GM12878 (cell line): Measurements from ENCODE around the gene CCDC177. TPM values are rescaled to one million over a fixed set of nuclear protein-coding genes. Genes with fewer than 3 reads are reported as not detected.
A peak's percentile ranks its signal among the peaks of the same experiment; 100 is the strongest.

ENCODE experiments used
- ATAC-seq: fragments of 200-7000 bp; cut with Tn5 transposase; 3 replicates; pipeline ENCODE4 v1.9.1; 2020; ENCODE audit warnings: mild to moderate bottlenecking, moderate library complexity
- BruUV-seq: library from RNA; stranded (reverse); fragments of 400-500 nt; replicated peaks from 2 replicates; lab custom pipeline; 2021; lab: Mats Ljungman, UMichigan
- CTCF ChIA-PET: fragments of 300-600 bp; sonication (Branson Sonifier 250); formaldehyde crosslinking; extraction: SDS; loops from one replicate; lab custom pipeline; 2021; ENCODE audit warnings: inconsistent platforms; lab: Yijun Ruan, JAX
- POLR2A ChIA-PET: fragments of 350-600 bp; formaldehyde crosslinking; extraction: SDS; loops from one replicate; lab custom pipeline; 2021; ENCODE audit warnings: inconsistent platforms; lab: Charles Lee
- RAD21 ChIA-PET: fragments of 300-600 bp; sonication (Branson Sonifier 250); formaldehyde crosslinking; loops from one replicate; lab custom pipeline; 2023; ENCODE audit warnings: antibody characterized with exemption; ENCODE audit not compliant: unreplicated experiment; lab: Charles Lee
- SMC1A ChIA-PET: fragments of 300-600 bp; sonication (Branson Sonifier 250); formaldehyde crosslinking; loops from one replicate; lab custom pipeline; 2023; ENCODE audit not compliant: unreplicated experiment, uncharacterized antibody; lab: Charles Lee
- DNase-seq: peaks from one replicate; pipeline ENCODE4 v3.0.0-alpha.2; 2011; ENCODE audit warnings: low read depth, low spot score
- FAIRE-seq: peaks from 3 replicates; lab custom pipeline; 2011; peaks lifted over from hg19 to GRCh38; lab: Jason Lieb, UNC
- H2AFZ ChIP-seq: 2 replicates; pipeline ENCODE4 v1.6.0; 2011; ENCODE audit warnings: low read depth, low read length, control low read depth; ENCODE audit not compliant: control insufficient read depth
- H3K27ac ChIP-seq: 2 replicates; pipeline ENCODE4 v1.5.1; 2011; ENCODE audit warnings: control low read depth; ENCODE audit not compliant: control insufficient read depth, insufficient read depth
- H3K27me3 ChIP-seq, 2 experiments: replicated peaks in 1 of 2; 2 replicates each; pipeline versions ENCODE4 v1.6.0 to v1.6.1; 2011; ENCODE audit warnings: low read length in 1 of 2; ENCODE audit not compliant: control insufficient read depth in 2 of 2, insufficient read depth in 2 of 2
- H3K36me3 ChIP-seq, 2 experiments: 2 replicates each; pipeline ENCODE4 v1.5.1; 2011; ENCODE audit warnings: low read length in 1 of 2; ENCODE audit not compliant: control insufficient read depth in 2 of 2, insufficient read depth in 2 of 2
- H3K4me1 ChIP-seq: 2 replicates; pipeline ENCODE4 v1.6.1; 2011; ENCODE audit warnings: mild to moderate bottlenecking, low read length, moderate library complexity, mixed read lengths; ENCODE audit not compliant: control insufficient read depth, insufficient read depth
- H3K4me2 ChIP-seq: 2 replicates; pipeline ENCODE4 v1.6.0; 2011; ENCODE audit warnings: control low read depth; ENCODE audit not compliant: control insufficient read depth, insufficient read depth
- H3K4me3 ChIP-seq: fragments of 200-600 bp; sonication (generic); 2 replicates; pipeline ENCODE4 v1.5.1; 2016
- H3K79me2 ChIP-seq: 2 replicates; pipeline ENCODE4 v1.6.0; 2011; ENCODE audit warnings: low read length; ENCODE audit not compliant: control insufficient read depth, insufficient read depth
- H3K9ac ChIP-seq: 2 replicates; pipeline ENCODE4 v1.8.0; 2011; ENCODE audit warnings: low read length, control low read depth, mixed read lengths; ENCODE audit not compliant: control insufficient read depth, insufficient read depth
- H3K9me3 ChIP-seq: replicated peaks from 3 replicates; pipeline ENCODE4 v1.5.1; 2011; ENCODE audit warnings: mild to moderate bottlenecking, low read length; ENCODE audit not compliant: control insufficient read depth, insufficient read depth
- H4K20me1 ChIP-seq: 2 replicates; pipeline ENCODE4 v1.6.0; 2011; ENCODE audit not compliant: control insufficient read depth, insufficient read depth
- CTCF ChIP-seq, 3 experiments: IDR thresholded peaks in 2 of 3; conservative IDR thresholded peaks in 1 of 3; 2 replicates each; pipeline ENCODE4 v1.5.1; 2011; ENCODE audit warnings: low read depth in 3 of 3, low read length in 3 of 3, mild to moderate bottlenecking in 3 of 3, control low read depth in 2 of 3, moderate library complexity in 2 of 3, inconsistent platforms in 1 of 3, mixed read lengths in 1 of 3; ENCODE audit not compliant: control insufficient read depth in 2 of 3, insufficient read depth in 1 of 3; ENCODE audit errors: extremely low read depth in 1 of 3
- DPF2 ChIP-seq: fragments of 450-650 bp; IDR thresholded peaks from 2 replicates; pipeline ENCODE4 v1.6.1; 2017; ENCODE audit warnings: mild to moderate bottlenecking
- EP300 ChIP-seq, 2 experiments: fragments of 150-350 bp in 1 of 2; IDR thresholded peaks; 2 replicates each; pipeline ENCODE4 v1.6.1; 2011 to 2012; ENCODE audit warnings: low read depth in 2 of 2, low read length in 2 of 2, borderline replicate concordance in 1 of 2, improper control_type of control experiment in 1 of 2, inconsistent platforms in 1 of 2; ENCODE audit not compliant: control insufficient read depth in 1 of 2
- IKZF1 ChIP-seq: fragments of 450-650 bp; conservative IDR thresholded peaks from 2 replicates; pipeline ENCODE4 v1.6.1; 2017; ENCODE audit warnings: antibody characterized with exemption, mild to moderate bottlenecking
- MEF2B ChIP-seq: fragments of 450-650 bp; IDR thresholded peaks from 2 replicates; pipeline ENCODE4 v1.6.1; 2018; ENCODE audit warnings: mild to moderate bottlenecking, moderate library complexity; ENCODE audit not compliant: partially characterized antibody, poor library complexity, severe bottlenecking
- MXI1 ChIP-seq: fragments of 150-350 bp; IDR thresholded peaks from 2 replicates; pipeline ENCODE4 v1.6.1; 2011; ENCODE audit warnings: low read depth, mild to moderate bottlenecking, inconsistent platforms, low read length, improper control_type of control experiment
- NFIC ChIP-seq: IDR thresholded peaks from 2 replicates; pipeline ENCODE4 v1.6.1; 2012; ENCODE audit warnings: low read depth, mild to moderate bottlenecking, inconsistent platforms, low read length, moderate library complexity
- NFYB ChIP-seq: IDR thresholded peaks from 2 replicates; pipeline ENCODE4 v1.6.1; 2011; ENCODE audit warnings: low read depth, mild to moderate bottlenecking, low read length, improper control_type of control experiment, moderate library complexity; ENCODE audit not compliant: insufficient read depth
- NRF1 ChIP-seq: conservative IDR thresholded peaks from 2 replicates; pipeline ENCODE4 v1.6.1; 2011; ENCODE audit warnings: mild to moderate bottlenecking, low read depth, low read length, improper control_type of control experiment
- RAD21 ChIP-seq: IDR thresholded peaks from 2 replicates; pipeline ENCODE4 v1.6.1; 2011; ENCODE audit warnings: mild to moderate bottlenecking, low read depth, low read length, moderate library complexity; ENCODE audit not compliant: insufficient read depth
- SIN3A ChIP-seq: IDR thresholded peaks from 2 replicates; pipeline ENCODE4 v1.6.1; 2012; ENCODE audit warnings: low read depth, low read length, improper control_type of control experiment
- SUPT20H ChIP-seq: IDR thresholded peaks from 2 replicates; pipeline ENCODE4 v1.6.1; 2011; ENCODE audit warnings: low read depth, mild to moderate bottlenecking, low read length, moderate library complexity, borderline replicate concordance; ENCODE audit not compliant: control insufficient read depth
- TAF1 ChIP-seq: IDR thresholded peaks from 2 replicates; pipeline ENCODE4 v1.6.1; 2011; ENCODE audit warnings: mild to moderate bottlenecking, low read depth, low read length, borderline replicate concordance
- USF2 ChIP-seq: IDR thresholded peaks from 2 replicates; pipeline ENCODE4 v1.6.1; 2011; ENCODE audit warnings: low read depth, low read length, improper control_type of control experiment, borderline replicate concordance
- WGBS: methylation state at CpG from one replicate; pipeline ENCODE4 v1.1.6; 2016; ENCODE audit warnings: low lambda C conversion rate; ENCODE audit not compliant: insufficient replicate concordance, insufficient coverage; ENCODE audit errors: missing lambda C conversion rate; 5-methylcytosine and 5-hydroxymethylcytosine counted together
- in situ Hi-C: fragments of 300-500 bp; cut with MboI; formaldehyde crosslinking; loops from 9 replicates; pipeline ENCODE4 v1.14.3; 2018; ENCODE audit warnings: mixed read lengths
- intact Hi-C: fragments of 100-400 bp; cut with micrococcal nuclease; formaldehyde crosslinking; loops from one replicate; pipeline ENCODE4 v1.14.2; 2022; ENCODE audit not compliant: unreplicated experiment
- polyA plus RNA-seq, 11 experiments: library from polyadenylated mRNA; depleted of rRNA in 4 of 11; unstranded in 6 of 11; stranded (reverse) in 5 of 11; fragments of >200 nt; fragmentation: Nextera tagmentation in 4 of 11; fragmentation: Illumina TruSeq in 1 of 11; extraction: Ambion mirVana in 4 of 11; extraction: Trizol in 1 of 11; gene quantifications; 1 replicate in 1 of 11; 2 replicates in 10 of 11; pipeline versions ENCODE4 v1.2.1 to v1.2.3, GENCODE V29; 2011 to 2016; ENCODE audit warnings: inconsistent platforms in 2 of 11, missing spikeins in 2 of 11, low read depth in 1 of 11
- total RNA-seq, 4 experiments: library from RNA; depleted of rRNA in 3 of 4; stranded (reverse); fragments of >200 nt in 3 of 4; fragmentation: Illumina TruSeq in 1 of 4; extraction: Trizol in 1 of 4; gene quantifications; 2 replicates each; pipeline versions ENCODE4 v1.2.1 to v1.2.3, GENCODE V29; 2013 to 2021

CCDC177 gene
- total and polyA plus RNA-seq, 10 of the 15 experiments (the other 5 are each of a cell fraction or from before 2014, with no cell fraction given), result not detected

- 0 out of 2 replicates have a peak, but pooled peaks have one; percentile 22 for TF ChIP-seq TAF1
Measured at GRCh38 chr14:69613312-69614073, 38.8 kb upstream of the CCDC177 start (continued).

- POLR2A ChIA-PET, result interaction anchor here (0.6 to 3.2 kb wide), 12 partner anchors 11 to 1032 kb away, joined by 3 to 22 read pairs (median 4); no protein-coding TSS in a partner anchor
- Histone ChIP-seq H3K9me3 (no peaks in the 10 kb centered on the region), H4K20me1 (no peaks in the 10 kb centered on the region; the same call in 1 of the 2 replicates), H2AFZ (no peak overlapping the region), H3K27me3 (no peaks in the 10 kb centered on the region), H3K4me3 (peak overlapping the region; percentile 88), H3K9ac (peak overlapping the region; percentile 94), H3K36me3 (peaks cover 0 to 5% of the 10 kb centered on the region in 2 experiments; a peak in 2 of 4 replicates), H3K27ac (peak overlapping the region; percentile 97), H3K4me1 (peaks cover 34% of the 10 kb centered on the region), H3K79me2 (peaks cover 69% of the 10 kb centered on the region), H3K4me2 (peak overlapping the region; percentile 99)
- ATAC-seq (no peak), FAIRE-seq (peak; percentile 38), DNase-seq (no peak)
- no peak for TF ChIP-seq USF2
- TF ChIP-seq RAD21, result 0 out of 2 replicates have a peak, but pooled peaks have one; percentile 18
- no peak for TF ChIP-seq SUPT20H
- no peak for TF ChIP-seq NFIC
- peak; percentile 61 for TF ChIP-seq MXI1
- TF ChIP-seq DPF2, result no peak
- no peak for TF ChIP-seq NFYB
- no peak for TF ChIP-seq MEF2B
- peak; percentile 32; the same call in 1 of the 2 replicates for TF ChIP-seq IKZF1
- TF ChIP-seq NRF1, result no peak
- peak; percentile 21 to 35 (median 31); a peak in 3 of 6 replicates for TF ChIP-seq CTCF (IDR thresholded peaks at IDR 0.05 in 2 of 3, conservative IDR thresholded peaks at IDR 0.05 in 1 of 3; ENCODE audit: control insufficient read depth in 2 of 3, extremely low read depth in 1 of 3, insufficient read depth in 1 of 3, low read depth in 3 of 3, low read length in 3 of 3)
- TF ChIP-seq EP300 (IDR thresholded peaks at IDR 0.05; ENCODE audit: borderline replicate concordance in 1 of 2, control insufficient read depth in 1 of 2, low read depth in 2 of 2, low read length in 2 of 2), result no peak
- 0 out of 2 replicates have a peak, but pooled peaks have one; percentile 37 for TF ChIP-seq SIN3A
- in situ Hi-C loops (loop anchor here (10.0 kb wide), 1 partner anchor 52 kb away; no protein-coding TSS in a partner anchor), intact Hi-C loops (loop anchor here (10.0 kb wide), 1 partner anchor 218 kb away; the partner anchor contains the start of genes ERH and SLC39A9)
- BruUV-seq, result TSS peak; percentile 54
- WGBS, result 2% methylated on average over 2 of the region's 2 CpGs
- CTCF ChIA-PET, result interaction anchor here (0.9 to 3.0 kb wide), 10 partner anchors 7 to 96 kb away, joined by 3 to 12 read pairs (median 6); no protein-coding TSS in a partner anchor
- RAD21 ChIA-PET, result interaction anchor here (0.8 to 10.0 kb wide), 10 partner anchors 13 to 97 kb away, joined by 3 to 178 read pairs (median 13); no protein-coding TSS in a partner anchor
- SMC1A ChIA-PET, result interaction anchor here (0.6 to 11.9 kb wide), 16 partner anchors 8 to 124 kb away, joined by 3 to 164 read pairs (median 4); no protein-coding TSS in a partner anchor
Measured at GRCh38 chr14:69612783-69613130, 38.1 kb upstream of the CCDC177 start.
